ENCODE measurements around the gene USH2A. TPM values are rescaled to one million over a fixed set of nuclear protein-coding genes. Genes with fewer than 3 reads are reported as not detected.
"Not testable (repeated sequence)": the region's sequence is repeated elsewhere in the genome, so short reads cannot be mapped to it uniquely, and the experiment has no call there.

USH2A gene
- total and polyA plus RNA-seq, 7 donors = under 0.01 to 0.32 (median 0.30) TPM; not detected in 4

- Histone ChIP-seq H3K27ac (no peak overlapping the region), H3K9me3 (no peaks in the 10 kb centered on the region), H3K4me1 (no peaks in the 10 kb centered on the region), H3K27me3 (ENCODE audit: insufficient read depth in 3 of 3, low read length in 2 of 3) (no peaks in the 10 kb centered on the region), H3K4me3 (no peak overlapping the region), H3K36me3 (ENCODE audit: insufficient read depth in 1 of 2, low read depth in 1 of 2) (no peaks in the 10 kb centered on the region)
- DNase-seq = no peak
- no peak for ATAC-seq
- intact Hi-C loops (cut with DNase I) = no loop called here
- WGBS, 3 donors = 87 to 92% (median 90%) methylated on average over 2 of the region's 2 CpGs
- no peak for TF ChIP-seq CTCF (IDR thresholded peaks at IDR 0.05)
Observed at GRCh38 chr1:216024546-216024945, 398.7 kb downstream of the USH2A start.

- no peak overlapping the region for H3K4me3 ChIP-seq
- DNase-seq (no peak), ATAC-seq (no peak)
- no peak overlapping the region for H3K27ac ChIP-seq
- intact Hi-C loops (cut with DNase I) = no loop called here
- H3K27me3 ChIP-seq (ENCODE audit: insufficient read depth in 3 of 3, low read length in 2 of 3) = no peaks in the 10 kb centered on the region
- H3K4me1 ChIP-seq = no peaks in the 10 kb centered on the region
- H3K36me3 ChIP-seq (ENCODE audit: insufficient read depth in 1 of 2, low read depth in 1 of 2) = no peaks in the 10 kb centered on the region
- TF ChIP-seq CTCF (IDR thresholded peaks at IDR 0.05) = no peak
- 77 to 83% (median 80%) methylated on average over 3 of the region's 3 CpGs for WGBS, 3 donors
- no peaks in the 10 kb centered on the region for H3K9me3 ChIP-seq
Observed at GRCh38 chr1:216020743-216021345, 402.4 kb downstream of the USH2A start.

DNA sequence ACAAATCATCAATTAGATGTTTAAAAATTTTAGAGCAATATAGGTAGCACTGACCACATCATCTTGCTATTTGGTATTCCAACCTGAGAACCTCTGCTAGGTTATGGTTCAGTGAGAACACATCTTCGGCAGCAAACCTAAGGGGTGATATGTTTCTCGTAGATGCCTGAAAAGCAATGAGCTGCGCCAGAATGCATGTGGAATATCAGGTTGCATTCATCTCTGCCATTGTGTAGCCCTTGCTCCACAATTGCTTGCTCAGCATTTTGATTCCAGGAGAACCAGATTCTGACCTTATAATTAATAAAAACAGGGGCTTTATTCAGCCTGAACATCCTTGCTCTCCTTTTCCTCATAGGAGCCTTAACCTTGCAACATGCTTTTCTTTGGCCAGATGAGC lies 408.1 kb downstream of the USH2A start:
- Histone ChIP-seq H3K36me3 (ENCODE audit: insufficient read depth in 1 of 2, low read depth in 1 of 2) (no peaks in the 10 kb centered on the region), H3K4me1 (no peaks in the 10 kb centered on the region), H3K27ac (no peak overlapping the region), H3K4me3 (no peak overlapping the region), H3K9me3 (no peaks in the 10 kb centered on the region), H3K27me3 (ENCODE audit: insufficient read depth in 3 of 3, low read length in 2 of 3) (no peaks in the 10 kb centered on the region)
- no peak for TF ChIP-seq CTCF (IDR thresholded peaks at IDR 0.05)
- ATAC-seq (no peak), DNase-seq (no peak)
- intact Hi-C loops (cut with DNase I) = no loop called here
- 54 to 69% (median 55%) methylated on average over 3 of the region's 3 CpGs for WGBS, 3 donors

GRCh38 chr1:216014086-216014485 lies 409.2 kb downstream of the USH2A start:
- H3K36me3 ChIP-seq (ENCODE audit: insufficient read depth in 1 of 2, low read depth in 1 of 2) = no peaks in the 10 kb centered on the region
- H3K27me3 ChIP-seq (ENCODE audit: insufficient read depth in 3 of 3, low read length in 2 of 3) = no peaks in the 10 kb centered on the region
- WGBS, 3 donors = 37 to 42% (median 40%) methylated on average over 2 of the region's 2 CpGs
- intact Hi-C loops (cut with DNase I) = no loop called here
- no peaks in the 10 kb centered on the region for H3K9me3 ChIP-seq
- DNase-seq (no peak), ATAC-seq (no peak)
- no peak overlapping the region for H3K27ac ChIP-seq
- no peaks in the 10 kb centered on the region for H3K4me1 ChIP-seq
- no peak overlapping the region for H3K4me3 ChIP-seq
- no peak for TF ChIP-seq CTCF (IDR thresholded peaks at IDR 0.05)

DNA sequence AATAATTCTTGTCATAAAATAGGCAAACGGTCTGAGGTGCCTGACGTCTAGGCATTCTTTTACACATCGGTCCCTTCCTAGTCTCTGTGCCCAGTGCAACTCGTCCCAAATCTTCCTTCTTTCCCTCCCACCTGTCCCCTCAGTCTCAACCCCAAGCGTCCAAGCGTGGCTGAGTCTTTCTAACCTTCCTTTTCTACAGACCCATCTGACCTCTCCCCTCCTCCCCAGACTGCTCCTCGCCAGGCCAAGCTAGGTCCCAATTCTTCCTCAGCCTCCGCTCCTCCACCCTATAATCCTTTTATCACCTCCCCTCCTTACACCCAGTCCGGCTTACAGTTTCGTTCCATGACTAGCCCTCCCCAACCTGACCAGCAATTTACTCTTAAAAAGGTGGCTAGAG lies 413.8 kb downstream of the USH2A start:
- H3K4me3 ChIP-seq; H3K4me1 ChIP-seq; ATAC-seq; H3K36me3 ChIP-seq (ENCODE audit: insufficient read depth in 1 of 2, low read depth in 1 of 2); intact Hi-C loops (cut with DNase I); H3K9me3 ChIP-seq; DNase-seq; H3K27me3 ChIP-seq (ENCODE audit: insufficient read depth in 3 of 3, low read length in 2 of 3); H3K27ac ChIP-seq: not testable (repeated sequence)
- WGBS, 3 donors = 72 to 90% (median 82%) methylated on average over 7 to 10 of the region's 10 CpGs
